Brain pericyte (primary cell): ENCODE measurements around the gene MAB21L1.

Experiments used
- DNase-seq: peaks from one replicate; pipeline ENCODE4 v3.0.0-alpha.2; 2012; ENCODE audit warnings: low read depth, low spot score

Gene MAB21L1

DNA sequence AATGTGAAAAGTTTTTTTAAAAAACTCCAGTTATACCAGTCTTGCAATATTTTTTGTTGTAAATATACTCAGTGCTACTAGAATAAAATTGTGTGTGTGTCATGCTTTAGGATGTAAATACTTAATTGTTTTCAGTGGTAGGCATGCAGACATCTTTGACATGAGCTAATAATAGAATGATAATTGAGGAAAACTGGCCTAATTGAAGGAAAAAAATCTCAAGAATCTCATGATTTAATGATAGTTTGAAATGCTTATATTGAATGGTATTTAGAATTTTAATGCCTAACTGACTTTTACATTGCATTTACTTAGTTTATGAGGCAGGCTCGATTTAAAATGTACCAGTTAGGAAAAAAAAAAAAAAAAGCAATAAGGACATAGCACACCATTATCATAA lies 3.2 kb upstream of the MAB21L1 start:
- no peak for DNase-seq

DNA sequence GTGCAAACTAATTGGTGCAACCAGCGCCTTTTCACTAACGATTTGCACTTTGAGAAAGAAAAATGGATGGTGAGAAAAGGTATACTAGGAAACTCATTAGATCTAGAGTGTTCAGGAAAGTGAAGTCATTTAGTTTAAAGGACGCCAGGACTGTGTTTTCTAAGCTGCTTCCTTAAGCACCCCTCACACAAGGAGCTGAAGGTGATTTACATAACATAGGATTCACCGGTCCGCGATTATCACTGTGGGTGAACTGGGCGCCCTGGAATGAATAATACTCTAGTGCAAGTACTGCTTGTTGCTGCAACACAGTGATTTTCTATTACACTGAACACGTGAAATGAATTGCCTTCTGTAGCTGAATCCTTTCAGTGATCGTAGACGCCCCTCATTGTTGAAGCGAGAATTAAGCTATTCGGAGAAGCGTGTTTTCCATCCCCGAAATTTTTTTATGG lies 2.6 kb upstream of the MAB21L1 start:
- DNase-seq = no peak

DNA sequence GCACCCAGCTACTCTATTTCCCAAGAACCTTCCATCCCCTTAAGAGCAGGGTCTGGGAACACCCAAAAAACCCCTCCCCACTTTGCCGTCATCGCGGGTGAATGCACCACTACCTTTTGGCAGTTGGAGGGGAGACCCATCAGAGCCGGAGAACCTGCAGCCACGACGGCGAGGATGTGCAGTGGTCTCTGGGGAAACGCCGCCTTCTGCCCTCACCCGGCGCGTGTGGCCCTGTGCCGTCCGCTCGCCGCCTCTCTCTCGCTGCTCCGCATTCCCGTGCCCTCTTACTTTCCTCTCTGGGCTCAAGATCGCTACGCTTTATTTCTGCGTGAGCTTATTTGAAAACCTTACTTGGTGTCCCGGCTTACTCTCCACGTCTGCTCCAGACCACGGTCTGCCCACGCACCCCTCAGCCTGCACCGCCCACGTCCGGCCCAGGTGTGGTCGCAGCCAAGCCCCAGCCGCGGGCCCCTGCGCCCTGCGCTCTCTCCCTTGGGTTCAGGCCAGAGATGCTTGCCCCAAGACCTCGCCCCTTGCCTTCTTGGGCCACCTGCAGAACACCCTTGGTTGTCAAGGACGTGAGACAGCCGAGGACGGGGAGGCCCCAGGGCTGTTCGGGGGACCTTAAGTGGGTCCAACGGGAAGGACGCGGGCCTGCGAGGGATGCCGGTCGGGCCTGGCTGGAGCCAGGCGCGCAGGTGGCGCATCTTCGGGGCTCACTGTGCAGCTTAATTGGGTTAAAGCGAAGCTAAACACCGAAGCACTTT lies 2.0 kb upstream of the MAB21L1 start:
- no peak for DNase-seq

DNA sequence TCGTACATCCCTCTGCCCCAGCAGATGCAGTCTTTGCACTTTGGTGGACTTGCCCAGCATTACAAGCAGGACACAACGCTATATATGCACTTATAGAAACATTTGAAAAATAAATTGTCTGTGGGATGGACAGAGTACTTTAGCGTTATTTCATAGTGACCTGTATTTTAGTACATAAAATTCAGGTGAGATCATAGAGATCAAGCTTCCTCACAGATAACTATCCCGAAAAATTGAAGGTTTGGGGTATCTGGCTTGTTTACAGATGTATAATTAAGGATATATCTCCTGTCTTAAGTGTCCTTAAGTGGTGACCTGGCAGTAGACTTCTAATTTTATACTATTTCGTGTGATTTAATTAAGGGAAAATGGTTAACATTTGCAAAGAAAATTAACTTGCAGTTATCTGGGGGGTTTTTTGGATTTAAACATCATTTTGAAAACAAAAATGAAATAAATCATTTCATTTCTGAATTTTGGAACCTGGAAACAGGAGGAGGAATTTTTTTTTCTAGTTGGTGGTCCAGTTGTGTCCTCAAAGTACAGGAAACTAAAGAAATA lies 977 bp upstream of the MAB21L1 start:
- DNase-seq = no peak

DNA sequence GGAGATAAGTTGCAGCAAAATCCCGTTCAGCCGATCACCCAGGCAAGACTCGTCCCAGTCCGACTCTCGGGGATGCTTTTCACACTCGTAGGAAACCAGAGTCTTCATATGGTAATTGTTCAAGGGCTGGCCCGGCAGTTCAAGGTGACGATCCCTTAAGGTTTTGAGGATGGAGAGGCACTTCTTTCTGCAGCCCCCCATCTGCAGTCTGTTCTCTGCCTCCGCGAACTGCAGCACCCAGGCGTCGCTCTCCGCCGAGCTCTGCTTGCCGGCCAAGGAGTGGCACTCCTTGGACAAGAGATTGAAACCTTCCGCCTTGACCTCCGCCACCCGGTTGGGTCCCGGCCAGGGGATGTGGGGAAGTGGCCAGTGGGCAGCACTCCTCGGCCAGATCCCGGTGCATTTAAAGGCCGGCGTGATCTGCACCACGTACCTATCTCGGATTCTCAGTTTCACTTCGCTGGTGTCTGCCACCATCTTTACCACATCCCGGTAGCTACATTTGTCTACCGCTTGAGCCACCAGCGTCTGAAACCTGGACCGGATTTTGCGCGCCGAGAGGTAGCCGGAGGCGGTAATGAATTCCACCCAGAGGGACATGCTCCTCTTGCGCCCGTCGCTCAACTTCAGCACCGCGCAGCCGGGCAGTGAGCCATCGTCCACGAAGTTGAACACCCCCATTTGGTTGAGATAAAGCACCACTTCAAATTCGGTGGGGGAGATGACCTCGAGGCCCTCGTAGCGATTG lies 1.1 kb downstream of the MAB21L1 start:
- no peak for DNase-seq

DNA sequence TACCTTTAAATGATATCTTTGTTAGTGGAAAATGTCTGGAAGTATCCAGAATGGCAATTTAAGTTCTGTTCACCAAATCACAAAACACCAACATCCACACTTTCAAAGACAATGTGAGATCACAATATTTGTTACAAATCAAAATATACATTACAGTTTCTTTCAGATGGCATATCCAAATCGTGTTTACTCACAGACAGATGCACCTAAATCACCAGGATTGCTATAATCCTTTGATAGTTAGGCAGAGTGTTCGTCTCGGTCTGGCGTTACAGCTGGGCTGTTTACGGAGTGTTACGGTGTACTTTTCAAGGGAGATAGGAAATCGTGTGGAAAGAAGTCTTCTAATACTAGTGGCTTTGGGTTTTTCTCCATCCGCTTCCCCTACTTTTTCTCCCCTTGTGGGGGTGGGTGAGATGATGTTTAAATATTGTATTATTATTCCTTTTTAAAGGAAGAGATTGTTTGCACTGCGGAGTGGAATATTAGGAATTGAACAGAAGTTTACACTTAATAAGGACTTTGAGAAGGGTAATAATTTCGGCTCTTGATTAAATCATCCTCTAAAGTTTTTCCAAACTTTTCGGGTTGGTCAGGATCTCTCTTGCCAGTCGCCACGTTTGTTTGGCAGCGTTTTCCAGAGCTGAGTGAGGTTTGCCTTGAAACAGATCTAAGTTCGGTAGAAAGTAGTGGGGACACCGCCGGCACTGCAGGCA lies 1.8 kb downstream of the MAB21L1 start:
- no peak for DNase-seq

DNA sequence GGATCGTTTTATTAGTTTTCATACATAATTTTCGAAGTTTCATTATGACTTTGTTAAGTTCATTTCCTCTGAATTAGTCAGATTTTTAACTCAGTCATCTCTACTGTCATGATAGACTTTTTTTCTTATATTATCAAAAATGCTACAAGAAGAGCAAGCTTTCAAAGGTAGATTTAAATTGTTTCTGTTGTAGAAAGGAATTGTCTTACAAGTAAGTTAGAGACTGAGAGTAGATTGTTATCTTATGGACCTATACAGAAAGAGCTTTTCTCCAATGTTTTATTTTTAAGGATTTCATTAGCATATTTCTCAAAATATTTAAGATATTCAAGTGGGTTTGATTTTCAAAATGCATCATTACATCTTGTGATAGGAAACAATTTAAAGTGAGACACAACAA lies 2.7 kb downstream of the MAB21L1 start:
- DNase-seq = no peak

DNA sequence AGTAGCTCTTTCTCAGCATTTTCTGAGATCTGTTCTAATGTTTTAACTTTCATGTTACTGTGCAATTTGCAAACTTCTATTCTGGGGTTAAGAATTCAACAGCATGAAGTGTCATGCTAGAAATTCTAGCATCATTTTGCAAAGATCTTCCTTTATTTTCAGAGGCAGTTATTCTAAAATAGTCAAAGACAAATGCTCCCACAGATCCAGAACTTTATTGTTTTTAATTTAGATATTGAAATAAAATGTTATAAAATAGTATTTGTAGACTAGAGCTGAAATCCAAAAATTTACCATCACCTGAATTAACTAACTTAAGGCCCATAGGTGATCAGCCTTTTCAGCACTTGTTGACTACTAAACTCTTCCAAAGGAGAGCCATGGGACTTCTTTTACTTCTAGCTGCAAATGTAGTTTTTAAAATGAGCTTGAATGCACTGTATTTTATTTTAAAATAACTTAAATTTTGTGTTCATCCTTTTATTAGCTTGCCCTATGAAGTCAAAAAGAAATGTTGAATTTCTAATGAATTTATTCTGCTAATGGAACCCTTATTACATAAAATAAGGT lies 3.2 kb downstream of the MAB21L1 start:
- no peak for DNase-seq

DNA sequence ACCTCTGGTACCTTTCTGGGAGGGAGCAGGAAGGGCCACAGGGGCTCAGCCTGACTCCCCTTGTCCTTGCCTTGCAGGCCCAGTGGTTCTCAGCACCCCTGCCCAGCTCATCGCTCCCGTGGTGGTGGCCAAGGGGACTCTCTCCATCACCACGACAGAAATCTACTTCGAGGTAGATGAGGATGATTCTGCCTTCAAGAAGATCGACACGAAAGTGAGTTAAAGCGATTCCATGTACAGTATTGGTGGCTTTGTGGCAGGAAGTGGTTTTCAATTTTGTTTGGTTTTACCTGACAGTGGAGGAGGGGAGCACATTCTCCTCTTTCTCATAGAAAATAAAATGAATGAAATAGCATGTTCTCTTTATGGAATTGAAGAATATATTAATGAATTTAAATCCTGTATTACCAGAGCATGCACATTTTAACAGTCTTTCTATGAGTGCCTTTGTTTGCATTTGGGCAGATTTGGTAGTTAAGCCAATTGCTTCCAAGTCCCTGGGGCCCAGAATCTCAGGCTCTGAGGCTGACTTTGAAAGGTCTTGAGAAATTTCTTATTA lies 4.1 kb downstream of the MAB21L1 start:
- no peak for DNase-seq

DNA sequence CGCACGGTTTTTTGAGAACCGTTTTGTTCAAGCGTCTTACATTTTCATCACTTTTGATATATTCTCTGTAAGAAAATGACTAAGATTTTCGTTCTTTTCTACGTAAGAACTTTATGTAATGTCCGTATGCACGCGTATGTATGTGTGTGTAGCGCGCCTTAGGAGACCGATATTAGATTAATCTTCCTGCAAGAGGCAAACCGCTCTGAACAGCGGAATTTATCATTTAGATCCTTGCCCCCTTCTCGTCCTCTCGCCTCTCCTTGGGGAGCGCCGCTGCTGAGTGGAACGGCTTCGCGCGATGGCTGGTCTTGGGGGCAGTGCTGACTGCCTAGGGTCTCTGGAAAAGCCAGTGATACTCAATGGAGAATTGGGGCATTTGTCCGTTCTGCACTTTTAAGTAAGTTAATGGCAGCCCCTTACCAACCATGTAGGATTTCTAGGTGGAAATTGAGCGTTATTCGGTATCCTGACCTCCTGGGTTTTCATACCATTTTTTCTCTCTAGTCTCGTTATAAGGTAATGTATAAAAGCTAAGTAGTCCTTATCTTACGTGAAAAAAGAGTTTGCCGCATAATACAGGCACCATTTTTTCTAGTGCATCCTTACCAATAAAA lies 4.7 kb downstream of the MAB21L1 start:
- no peak for DNase-seq

DNA sequence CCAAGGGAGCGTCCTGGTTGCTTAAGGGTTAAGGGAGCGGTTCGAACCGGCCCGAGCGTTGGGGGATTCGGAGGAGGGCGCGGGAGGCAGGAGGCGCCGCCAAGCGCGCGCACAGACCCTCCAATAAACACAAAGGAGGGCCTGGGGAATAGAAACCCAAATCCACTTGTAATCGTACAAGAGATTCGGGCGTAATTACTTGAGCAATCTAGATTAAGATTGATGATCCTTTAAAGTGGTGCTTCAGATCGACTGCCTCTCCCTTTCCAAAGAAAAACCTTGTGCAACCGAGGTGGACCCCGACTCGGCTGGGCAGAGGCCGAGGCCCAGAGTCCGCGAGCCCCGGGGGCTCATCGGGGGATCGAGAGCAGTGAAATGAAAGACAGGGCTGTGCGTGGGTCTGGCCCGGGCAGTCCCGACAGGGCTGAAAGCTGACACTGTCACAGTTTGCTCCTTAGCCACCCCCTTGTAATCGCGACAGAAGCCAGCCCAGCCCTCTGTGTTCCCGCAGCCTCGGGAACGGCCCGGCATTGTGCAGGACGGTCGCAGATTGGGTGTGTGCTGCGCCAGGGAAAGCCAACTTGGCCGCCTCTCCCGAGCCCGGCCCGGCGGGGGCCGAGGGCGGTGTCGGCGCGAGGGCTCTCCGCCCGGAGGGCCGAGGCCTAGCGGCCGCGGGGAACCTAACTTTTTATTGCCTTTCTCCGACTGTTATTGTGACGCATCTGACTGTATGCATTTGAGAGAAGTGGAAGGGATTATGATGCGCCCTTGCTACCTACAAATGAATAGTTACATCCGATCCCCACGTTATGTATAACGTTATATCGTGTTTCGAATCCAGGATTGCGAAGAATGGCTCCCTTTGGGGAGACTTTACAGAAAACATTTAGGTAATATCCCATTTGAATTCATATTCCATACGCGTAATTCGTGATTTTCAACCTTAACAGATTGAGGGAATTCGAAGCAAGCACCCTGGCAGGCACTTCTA lies 5.5 kb downstream of the MAB21L1 start:
- DNase-seq = no peak

DNA sequence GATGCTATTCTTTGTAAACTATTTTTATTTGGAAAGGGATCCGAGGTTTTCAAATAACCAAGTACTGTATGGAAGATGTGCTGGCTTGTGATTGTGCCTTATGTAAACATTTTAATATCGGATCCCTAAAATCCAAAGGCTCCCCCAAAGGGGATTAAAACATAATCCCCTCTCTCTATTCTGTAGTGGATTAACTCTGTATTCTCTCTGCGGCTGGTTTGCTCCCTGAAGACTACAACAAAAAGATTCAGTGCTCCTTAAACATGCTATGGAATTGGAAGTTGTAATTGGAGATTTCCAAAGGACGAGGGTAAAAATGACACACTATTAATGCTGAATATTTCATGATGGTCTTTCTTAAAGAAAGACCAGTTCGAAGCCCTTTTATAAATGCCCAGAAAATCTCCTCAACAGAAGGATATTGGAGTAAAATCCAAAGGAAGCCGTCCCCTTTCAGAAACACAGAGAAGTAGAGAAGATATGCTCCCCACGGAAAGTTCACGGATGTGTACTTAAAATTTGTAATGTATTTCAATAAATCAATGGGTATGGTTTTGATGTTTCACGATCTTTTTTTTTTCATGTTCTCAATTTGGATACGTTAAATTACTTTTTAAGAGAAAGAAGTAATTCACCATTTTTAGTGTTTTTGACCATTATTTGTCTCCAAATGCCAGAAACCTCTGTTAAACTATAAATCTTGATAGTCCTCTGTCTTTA lies 6.5 kb downstream of the MAB21L1 start:
- DNase-seq = no peak

DNA sequence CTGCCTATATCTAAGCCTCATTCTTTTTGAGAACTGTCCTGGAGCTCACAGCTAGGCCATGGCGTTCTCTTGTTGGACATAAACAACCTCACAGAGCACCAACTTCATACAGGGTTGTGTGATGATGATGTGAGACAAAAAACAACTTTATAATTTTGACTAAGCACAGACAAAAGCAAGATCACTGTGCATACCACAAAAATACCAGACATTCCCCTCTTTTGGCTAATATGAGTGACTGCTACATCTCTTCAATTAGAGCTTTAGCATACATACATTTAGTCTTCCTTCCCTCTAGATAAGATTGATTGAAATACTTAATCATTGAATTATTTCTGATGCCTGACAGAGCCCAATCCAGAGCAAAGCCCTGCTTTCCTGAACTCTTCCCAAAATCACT lies 8.3 kb downstream of the MAB21L1 start:
- no peak for DNase-seq

DNA sequence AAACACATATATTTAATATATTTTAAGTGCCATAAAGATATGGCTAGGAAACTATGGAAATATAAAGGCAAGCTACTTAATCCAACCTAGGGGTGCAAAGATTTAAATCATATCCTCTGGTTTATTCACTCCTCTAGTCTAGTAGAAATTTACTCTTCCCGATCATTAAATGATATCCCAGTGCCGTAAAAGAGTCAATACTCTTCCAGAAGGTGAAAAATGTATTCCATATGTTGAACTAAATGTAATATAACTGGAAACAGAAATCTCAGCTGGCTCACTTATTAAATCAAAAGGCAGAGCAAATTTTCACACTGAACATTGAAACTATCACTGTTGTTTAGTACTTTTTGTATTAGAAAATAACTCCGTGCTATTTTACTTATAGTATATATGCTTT lies 11.1 kb downstream of the MAB21L1 start:
- no peak for DNase-seq

DNA sequence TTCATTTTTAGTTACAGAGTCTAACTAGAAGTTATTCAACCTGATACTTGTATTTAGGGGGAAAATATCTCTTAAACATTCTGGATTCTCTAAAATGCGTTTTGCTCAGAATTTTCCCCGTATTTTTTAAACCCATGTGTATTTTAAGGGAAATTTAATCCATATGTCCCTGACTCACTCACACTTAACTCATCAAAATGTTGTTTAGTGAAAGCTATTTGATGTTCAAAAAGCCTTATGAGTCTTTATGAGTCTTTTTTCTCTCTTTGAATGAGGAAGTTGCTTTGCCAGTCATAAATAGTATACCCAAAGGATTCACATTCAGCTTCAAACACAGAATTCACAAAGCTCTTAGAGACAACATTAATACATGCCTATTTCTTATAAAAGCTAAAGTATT lies 16.4 kb downstream of the MAB21L1 start:
- DNase-seq = no peak

DNA sequence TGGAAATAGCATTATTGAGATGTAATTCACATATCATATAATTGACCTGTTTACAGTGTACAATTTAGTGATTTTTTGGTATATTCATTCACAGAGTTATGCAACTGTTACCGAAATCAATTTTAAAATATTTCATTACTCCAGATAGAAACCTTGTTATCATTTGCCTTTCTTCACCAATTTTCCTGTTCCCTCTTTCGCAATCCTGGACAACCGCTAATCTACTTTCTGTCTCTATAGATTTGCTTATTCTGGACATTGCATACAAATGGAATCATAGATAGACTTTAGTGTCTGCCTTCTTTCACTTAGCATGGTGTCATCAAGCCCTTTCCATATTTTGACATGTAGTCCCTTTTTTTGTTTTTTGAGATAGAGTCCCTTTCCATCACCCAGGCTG lies 19.2 kb downstream of the MAB21L1 start:
- no peak for DNase-seq

DNA sequence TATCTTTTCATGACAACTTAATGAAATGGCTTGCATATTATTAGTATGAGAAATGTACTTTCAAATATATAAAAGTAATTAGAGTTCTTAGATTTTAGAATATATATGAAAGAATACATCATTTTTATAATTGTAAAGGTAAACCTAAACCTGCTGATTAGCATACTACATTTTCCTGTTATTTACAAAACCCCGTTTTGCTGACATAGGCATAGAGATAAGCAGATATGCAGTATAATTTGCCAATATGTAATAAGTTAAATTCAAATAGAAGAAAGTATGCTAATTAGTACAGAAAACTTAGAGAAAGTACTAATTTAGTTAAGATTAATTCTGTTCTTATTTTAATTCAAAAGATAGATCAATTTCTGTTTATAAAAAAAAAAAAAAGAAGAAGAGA lies 21.5 kb downstream of the MAB21L1 start:
- no peak for DNase-seq

DNA sequence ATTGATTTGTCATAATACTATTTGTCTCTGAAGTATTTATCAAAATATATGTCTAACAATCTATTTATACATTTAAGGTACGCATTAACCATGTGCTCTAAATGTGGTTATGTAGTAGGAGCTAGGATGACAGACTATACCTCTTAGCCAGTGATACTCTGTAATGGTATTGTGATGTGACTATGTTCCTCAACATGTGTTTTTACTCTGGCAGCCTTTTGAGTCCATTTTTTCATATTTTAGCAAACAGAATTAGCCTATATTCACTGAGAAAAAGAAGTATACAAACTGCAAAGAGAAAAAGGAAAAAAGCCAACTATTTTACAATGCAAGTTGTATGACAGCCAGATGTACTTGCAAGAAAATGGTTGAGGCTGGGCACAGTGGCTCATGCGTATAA lies 26.7 kb downstream of the MAB21L1 start:
- no peak for DNase-seq

DNA sequence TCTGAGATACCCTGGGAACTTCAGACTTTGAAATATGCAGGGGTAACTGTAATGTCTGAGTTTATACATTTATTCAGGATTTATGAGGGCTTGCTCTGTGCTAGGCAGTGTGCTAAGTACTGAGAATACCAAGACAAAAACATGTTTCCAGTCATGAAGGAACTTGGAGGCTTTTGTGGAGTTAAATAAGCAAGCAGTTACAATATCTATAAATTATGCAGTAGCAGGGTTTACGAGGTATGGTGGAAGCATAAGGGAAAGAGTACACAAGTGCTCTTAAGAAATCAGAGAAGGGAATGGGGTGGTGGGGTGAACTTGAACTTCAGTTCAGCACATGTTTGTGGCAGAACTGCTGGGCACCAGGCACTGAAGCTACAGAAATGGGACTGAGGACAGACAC lies 28.0 kb downstream of the MAB21L1 start:
- no peak for DNase-seq
